Measurements from ENCODE around the gene PPP4R1.

- TF ChIP-seq CTCF (conservative IDR thresholded peaks at IDR 0.05; ENCODE audit: low read length), result no peak
- no peak for TF ChIP-seq EZH2phosphoT487 (IDR thresholded peaks at IDR 0.05; ENCODE audit: borderline replicate concordance)
Measured at GRCh38 chr18:9642799-9643462, 28.6 kb upstream of the PPP4R1 start.

All from Loucy (cell line).